ENCODE results near the gene PPP2R2D. TPM values are rescaled to one million over a fixed set of nuclear protein-coding genes. Genes with fewer than 3 reads are reported as not detected.

Gene PPP2R2D
- total RNA-seq, 1 donor from 2014 or later, result 32.7 TPM

DNA sequence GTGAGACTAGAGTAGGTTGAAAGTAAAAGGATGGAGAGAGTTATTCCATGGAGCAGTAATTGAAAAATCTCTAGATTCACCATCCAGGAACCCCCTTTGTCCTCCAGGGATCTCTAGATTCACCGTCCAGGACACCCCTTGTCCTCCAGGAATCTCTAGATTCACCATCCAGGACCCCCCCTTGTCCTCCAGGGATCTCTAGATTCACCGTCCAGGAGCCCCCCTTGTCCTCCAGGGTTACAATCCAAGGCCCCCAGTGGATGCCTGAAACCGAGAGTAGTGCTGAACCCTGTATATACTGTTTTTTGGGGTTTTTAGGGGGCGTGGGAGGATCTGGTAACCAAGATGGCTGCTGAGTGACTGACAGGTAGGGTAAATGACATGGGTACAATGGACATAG, 38.3 kb upstream of the PPP2R2D start:
- no peaks in the 10 kb centered on the region for H3K9me3 Mint-ChIP-seq
- intact Hi-C loops (cut with micrococcal nuclease), result no loop called here
- ChIA-PET CTCF (no interaction called here), POLR2A (no interaction called here)
- H3K27ac Mint-ChIP-seq, result no peak overlapping the region
- no peak overlapping the region for H3K4me3 Mint-ChIP-seq
- TF ChIP-seq CTCF (IDR thresholded peaks at IDR 0.05), result no peak
- no peak for ATAC-seq (ENCODE audit: low read depth)
- no peak for DNase-seq
- no peaks in the 10 kb centered on the region for H3K4me1 Mint-ChIP-seq
- H3K27me3 Mint-ChIP-seq, result peaks cover 15% of the 10 kb centered on the region
- no peaks in the 10 kb centered on the region for H3K36me3 Mint-ChIP-seq (ENCODE audit: low read depth)

- no peak for TF ChIP-seq CTCF (IDR thresholded peaks at IDR 0.05)
- Mint-ChIP-seq H3K9me3 (no peaks in the 10 kb centered on the region), H3K36me3 (ENCODE audit: low read depth) (no peaks in the 10 kb centered on the region), H3K4me1 (no peaks in the 10 kb centered on the region), H3K27ac (no peak overlapping the region), H3K4me3 (no peak overlapping the region), H3K27me3 (peaks cover 16% of the 10 kb centered on the region)
- no peak for DNase-seq
- ChIA-PET POLR2A (no interaction called here), CTCF (no interaction called here)
- intact Hi-C loops (cut with micrococcal nuclease), result no loop called here
- no peak for ATAC-seq (ENCODE audit: low read depth)
These were observed 35.4 kb upstream of the PPP2R2D start for GRCh38 chr10:131865223-131865917.

DNA sequence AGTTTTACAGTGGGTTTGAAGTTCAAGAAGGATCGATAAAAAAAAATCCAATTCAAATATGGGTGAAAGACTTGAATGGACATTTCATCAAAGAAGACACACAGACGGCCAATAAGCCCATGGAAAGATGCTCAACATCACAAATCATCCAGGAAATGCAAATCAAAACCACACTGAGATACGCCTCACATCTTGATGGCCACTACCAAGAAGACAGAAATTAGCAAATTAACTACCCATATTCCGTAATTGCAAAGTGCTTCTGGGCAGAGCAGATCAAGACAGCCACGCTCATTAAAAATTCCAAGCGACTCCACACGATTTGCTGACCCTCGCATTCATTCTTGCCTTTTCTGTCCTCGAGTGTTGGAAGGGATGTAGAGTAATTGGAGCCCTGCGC, 34.1 kb upstream of the PPP2R2D start:
- no peaks in the 10 kb centered on the region for H3K36me3 Mint-ChIP-seq (ENCODE audit: low read depth)
- intact Hi-C loops (cut with micrococcal nuclease), result no loop called here
- H3K9me3 Mint-ChIP-seq, result no peaks in the 10 kb centered on the region
- H3K27ac Mint-ChIP-seq, result no peak overlapping the region
- H3K4me1 Mint-ChIP-seq, result no peaks in the 10 kb centered on the region
- TF ChIP-seq CTCF (IDR thresholded peaks at IDR 0.05), result no peak
- DNase-seq (no peak), ATAC-seq (ENCODE audit: low read depth) (no peak)
- H3K4me3 Mint-ChIP-seq, result no peak overlapping the region
- POLR2A ChIA-PET, result no interaction called here
- H3K27me3 Mint-ChIP-seq, result peaks cover 8% of the 10 kb centered on the region
- CTCF ChIA-PET, result no interaction called here

DNA sequence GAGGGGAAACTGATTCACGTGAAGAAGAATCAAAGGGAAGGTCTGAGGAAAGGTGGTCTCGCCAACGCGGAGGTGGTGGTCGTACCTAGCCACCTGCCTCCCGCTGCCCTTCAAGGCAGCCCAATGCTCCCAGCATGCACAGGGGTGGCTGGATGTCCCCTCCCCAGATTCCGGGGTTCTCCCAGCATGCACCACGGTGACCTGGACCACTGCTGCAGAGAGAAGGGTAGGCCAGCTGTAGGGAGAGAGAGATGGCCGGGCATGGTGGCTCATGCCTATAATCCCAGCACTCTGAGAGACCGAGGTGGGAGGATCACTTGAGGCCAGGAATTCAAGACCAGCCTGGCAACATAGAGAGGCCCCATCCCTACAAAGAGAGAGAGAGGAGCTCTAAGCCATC, 32.4 kb upstream of the PPP2R2D start:
- H3K36me3 Mint-ChIP-seq (ENCODE audit: low read depth), result no peaks in the 10 kb centered on the region
- H3K27me3 Mint-ChIP-seq, result peaks cover 8% of the 10 kb centered on the region

DNA sequence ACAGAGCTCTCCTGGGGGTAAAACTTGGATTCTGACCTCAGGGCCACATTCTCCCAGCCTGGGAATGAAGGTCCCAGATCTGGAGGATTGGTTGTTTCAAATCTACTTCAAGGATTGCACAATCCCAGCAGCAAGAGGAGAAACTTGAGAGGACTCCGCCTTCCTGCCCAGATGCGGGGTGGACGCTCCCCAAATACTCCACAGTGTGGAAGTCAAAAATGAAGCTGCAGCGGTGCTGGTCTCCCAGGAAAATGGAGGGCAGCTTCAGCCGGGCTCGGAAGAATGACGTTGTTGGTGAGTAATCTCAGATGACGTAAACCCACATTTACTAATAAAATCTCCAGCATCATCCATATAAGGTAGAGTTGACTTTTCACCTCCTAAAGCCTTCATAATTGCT, 31.5 kb upstream of the PPP2R2D start:
- no peaks in the 10 kb centered on the region for H3K9me3 Mint-ChIP-seq
- intact Hi-C loops (cut with micrococcal nuclease), result no loop called here
- no peaks in the 10 kb centered on the region for H3K36me3 Mint-ChIP-seq (ENCODE audit: low read depth)
- DNase-seq (no peak), ATAC-seq (ENCODE audit: low read depth) (no peak)
- H3K4me3 Mint-ChIP-seq, result no peak overlapping the region
- peaks cover 5% of the 10 kb centered on the region for H3K27me3 Mint-ChIP-seq
- no peak for TF ChIP-seq CTCF (IDR thresholded peaks at IDR 0.05)
- H3K27ac Mint-ChIP-seq, result no peak overlapping the region
- ChIA-PET CTCF (no interaction called here), POLR2A (no interaction called here)
- no peaks in the 10 kb centered on the region for H3K4me1 Mint-ChIP-seq

More for the DNA sequence above, 32.4 kb upstream of the PPP2R2D start:
- no peak for TF ChIP-seq CTCF (IDR thresholded peaks at IDR 0.05)
- ChIA-PET CTCF (no interaction called here), POLR2A (no interaction called here)
- no peaks in the 10 kb centered on the region for H3K9me3 Mint-ChIP-seq
- no peak for ATAC-seq (ENCODE audit: low read depth)
- H3K27ac Mint-ChIP-seq, result no peak overlapping the region
- no peak for DNase-seq
- intact Hi-C loops (cut with micrococcal nuclease), result no loop called here
- no peaks in the 10 kb centered on the region for H3K4me1 Mint-ChIP-seq
- no peak overlapping the region for H3K4me3 Mint-ChIP-seq

All from activated B cell treated with CpG ODN at 0.5 μM for 24 hours (primary cell).